Stimulated activated naive CD8-positive, alpha-beta T cell treated with anti-CD3 and anti-CD28 coated beads, Interleukin-15, Interleukin-2, amounts not matched to agents 100 ng/mL and 50 ng/mL, for 24 hours (primary cell): ENCODE data around the gene PDE6B.

Experiments
- H3K27ac Mint-ChIP-seq: one replicate; pipeline ENCODE4 v1.8.0; 2021; ENCODE audit warnings: mild to moderate bottlenecking, mixed read lengths
- H3K27me3 Mint-ChIP-seq: one replicate; pipeline ENCODE4 v1.8.0; 2021; ENCODE audit warnings: mixed read lengths
- H3K36me3 Mint-ChIP-seq: one replicate; pipeline ENCODE4 v1.8.0; 2021; ENCODE audit warnings: low read depth, mixed read lengths
- H3K4me1 Mint-ChIP-seq: one replicate; pipeline ENCODE4 v1.8.0; 2021; ENCODE audit warnings: low read depth, mixed read lengths
- H3K4me3 Mint-ChIP-seq: one replicate; pipeline ENCODE4 v1.8.0; 2021; ENCODE audit warnings: mild to moderate bottlenecking, mixed read lengths
- H3K9me3 Mint-ChIP-seq: one replicate; pipeline ENCODE4 v1.8.0; 2021; ENCODE audit warnings: mixed read lengths

PDE6B gene

DNA sequence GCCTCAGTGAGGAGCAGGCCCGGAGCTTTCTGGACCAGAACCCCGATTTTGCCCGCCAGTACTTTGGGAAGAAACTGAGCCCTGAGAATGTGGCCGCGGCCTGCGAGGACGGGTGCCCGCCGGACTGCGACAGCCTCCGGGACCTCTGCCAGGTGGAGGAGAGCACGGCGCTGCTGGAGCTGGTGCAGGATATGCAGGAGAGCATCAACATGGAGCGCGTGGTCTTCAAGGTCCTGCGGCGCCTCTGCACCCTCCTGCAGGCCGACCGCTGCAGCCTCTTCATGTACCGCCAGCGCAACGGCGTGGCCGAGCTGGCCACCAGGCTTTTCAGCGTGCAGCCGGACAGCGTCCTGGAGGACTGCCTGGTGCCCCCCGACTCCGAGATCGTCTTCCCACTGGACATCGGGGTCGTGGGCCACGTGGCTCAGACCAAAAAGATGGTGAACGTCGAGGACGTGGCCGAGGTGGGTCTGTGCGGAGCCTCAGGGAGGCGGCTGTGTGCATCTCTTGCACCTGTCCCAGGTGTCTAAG lies 323 bp downstream of the PDE6B start:
- Mint-ChIP-seq H3K4me3 (no peak overlapping the region), H3K27me3 (peaks cover under 1% of the 10 kb centered on the region), H3K4me1 (no peaks in the 10 kb centered on the region), H3K9me3 (no peaks in the 10 kb centered on the region), H3K27ac (no peak overlapping the region), H3K36me3 (no peaks in the 10 kb centered on the region)

- H3K27me3 Mint-ChIP-seq = no peaks in the 10 kb centered on the region
- H3K27ac Mint-ChIP-seq = no peak overlapping the region
- H3K4me3 Mint-ChIP-seq = no peak overlapping the region
- H3K36me3 Mint-ChIP-seq = no peaks in the 10 kb centered on the region
- no peaks in the 10 kb centered on the region for H3K4me1 Mint-ChIP-seq
- H3K9me3 Mint-ChIP-seq = peaks cover 7% of the 10 kb centered on the region
These were observed 1.1 kb downstream of the PDE6B start for GRCh38 chr4:626201-627091.

GRCh38 chr4:627347-628125 lies 2.2 kb downstream of the PDE6B start:
- Mint-ChIP-seq H3K36me3 (no peaks in the 10 kb centered on the region), H3K27me3 (no peaks in the 10 kb centered on the region), H3K4me1 (no peaks in the 10 kb centered on the region), H3K27ac (no peak overlapping the region), H3K9me3 (peaks cover 16% of the 10 kb centered on the region), H3K4me3 (no peak overlapping the region)

- H3K27me3 Mint-ChIP-seq = no peaks in the 10 kb centered on the region
- H3K36me3 Mint-ChIP-seq = no peaks in the 10 kb centered on the region
- no peak overlapping the region for H3K4me3 Mint-ChIP-seq
- no peak overlapping the region for H3K27ac Mint-ChIP-seq
- no peaks in the 10 kb centered on the region for H3K4me1 Mint-ChIP-seq
- H3K9me3 Mint-ChIP-seq = peaks cover 17% of the 10 kb centered on the region
These were observed 3.0 kb downstream of the PDE6B start for GRCh38 chr4:628311-628741.

DNA sequence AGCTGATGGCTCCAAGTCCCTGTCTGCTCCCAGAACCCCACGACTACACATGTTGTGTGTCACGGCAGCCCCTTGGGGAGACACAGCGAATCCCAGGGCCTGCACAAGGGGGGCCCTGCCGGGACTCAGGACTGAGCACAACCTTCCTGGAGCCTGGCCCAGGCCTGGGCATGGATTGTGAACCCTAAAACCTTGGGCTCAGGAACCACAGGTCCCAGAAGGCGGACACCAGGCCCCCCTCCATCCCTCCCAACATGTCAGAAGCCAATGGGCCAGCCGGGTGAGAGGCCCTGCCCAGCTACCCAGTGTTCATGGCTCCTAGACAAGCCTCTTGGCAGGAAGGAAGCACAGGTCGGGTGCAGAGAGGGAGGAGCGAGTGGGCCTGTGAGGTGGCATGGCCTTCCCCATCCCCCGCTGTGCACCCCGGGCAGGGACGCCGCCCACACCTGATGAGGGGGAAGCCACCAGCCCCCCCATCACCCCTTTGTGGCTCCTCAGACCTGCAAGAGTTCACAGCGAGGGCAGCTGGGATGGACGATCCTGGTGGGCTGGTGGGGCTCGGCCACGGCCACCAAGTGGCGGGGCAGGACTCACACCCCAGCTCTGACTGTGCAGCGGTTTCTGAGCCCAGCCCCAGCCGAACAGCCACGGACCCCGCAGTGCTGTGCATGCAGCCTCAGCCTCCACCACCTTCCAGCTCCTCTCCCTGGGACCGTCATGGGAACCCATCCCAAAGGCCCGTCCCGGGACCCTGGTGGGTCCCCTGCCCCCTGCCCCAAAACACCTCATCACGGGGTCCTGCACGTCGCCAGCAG lies 3.7 kb downstream of the PDE6B start:
- Mint-ChIP-seq H3K27me3 (no peaks in the 10 kb centered on the region), H3K4me1 (no peaks in the 10 kb centered on the region), H3K27ac (no peak overlapping the region), H3K4me3 (no peak overlapping the region), H3K36me3 (no peaks in the 10 kb centered on the region), H3K9me3 (peaks cover 17% of the 10 kb centered on the region)

GRCh38 chr4:629636-629914 lies 4.2 kb downstream of the PDE6B start:
- Mint-ChIP-seq H3K27me3 (no peaks in the 10 kb centered on the region), H3K27ac (no peak overlapping the region), H3K4me1 (no peaks in the 10 kb centered on the region)

GRCh38 chr4:629915-630641 lies 4.7 kb downstream of the PDE6B start:
- Mint-ChIP-seq H3K27me3 (no peaks in the 10 kb centered on the region), H3K36me3 (no peaks in the 10 kb centered on the region), H3K27ac (no peak overlapping the region), H3K4me1 (no peaks in the 10 kb centered on the region), H3K9me3 (peaks cover 17% of the 10 kb centered on the region), H3K4me3 (no peak overlapping the region)

More at GRCh38 chr4:629636-629914, 4.2 kb downstream of the PDE6B start:
- Mint-ChIP-seq H3K4me3 (no peak overlapping the region), H3K36me3 (no peaks in the 10 kb centered on the region), H3K9me3 (peaks cover 17% of the 10 kb centered on the region)

DNA sequence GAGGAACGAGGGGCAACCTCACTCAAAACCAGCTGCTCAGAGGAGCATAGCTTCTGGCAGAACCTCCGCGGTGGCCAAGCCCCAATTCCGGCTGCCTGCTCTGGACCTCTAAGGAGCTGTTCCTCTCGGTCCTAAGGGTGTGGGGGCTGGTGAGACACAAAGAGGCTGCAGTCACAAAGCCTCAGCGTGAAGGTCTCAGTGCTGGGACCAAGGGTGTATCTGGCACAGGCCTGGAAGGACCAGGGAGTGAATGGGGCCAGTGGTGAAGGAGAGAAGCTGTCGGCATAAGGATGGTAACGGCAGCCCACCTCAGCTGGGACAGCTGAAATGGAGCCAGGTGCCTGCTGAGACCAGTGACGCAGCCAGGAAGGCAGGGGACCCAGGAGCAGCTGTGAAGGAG lies 5.3 kb downstream of the PDE6B start:
- no peak overlapping the region for H3K27ac Mint-ChIP-seq
- no peaks in the 10 kb centered on the region for H3K36me3 Mint-ChIP-seq
- H3K27me3 Mint-ChIP-seq = no peaks in the 10 kb centered on the region
- peaks cover 17% of the 10 kb centered on the region for H3K9me3 Mint-ChIP-seq
- no peak overlapping the region for H3K4me3 Mint-ChIP-seq
- no peaks in the 10 kb centered on the region for H3K4me1 Mint-ChIP-seq

DNA sequence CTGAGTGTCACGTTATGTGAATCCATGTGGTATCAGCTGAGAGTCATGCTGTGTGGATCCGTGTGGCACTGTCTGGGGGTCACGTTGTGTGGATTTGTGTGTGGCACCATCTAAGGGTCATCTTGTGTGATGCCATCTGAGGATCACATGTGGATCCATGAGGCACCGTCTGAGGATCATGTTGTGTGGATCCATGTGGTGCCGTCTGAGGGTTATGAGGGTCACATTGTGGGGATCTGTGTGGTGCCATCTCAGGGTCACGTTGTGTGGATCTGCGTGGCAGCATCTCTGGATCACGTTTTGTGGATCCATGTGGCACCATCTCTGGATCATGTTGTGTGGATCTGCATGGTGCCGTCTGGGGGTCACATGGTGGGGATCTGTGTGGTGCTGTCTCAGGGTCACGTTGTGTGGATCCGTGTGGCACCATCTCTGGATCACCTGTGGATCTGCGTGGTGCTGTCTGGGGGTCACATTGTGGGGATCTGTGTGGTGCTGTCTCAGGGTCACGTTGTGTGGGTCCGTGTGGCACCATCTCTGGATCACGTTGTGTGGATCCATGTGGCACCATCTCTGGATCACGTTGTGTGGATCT lies 6.9 kb downstream of the PDE6B start:
- H3K27me3 Mint-ChIP-seq = no peaks in the 10 kb centered on the region
- H3K36me3 Mint-ChIP-seq = no peaks in the 10 kb centered on the region
- H3K27ac Mint-ChIP-seq = no peak overlapping the region
- H3K9me3 Mint-ChIP-seq = peaks cover 17% of the 10 kb centered on the region
- no peak overlapping the region for H3K4me3 Mint-ChIP-seq
- no peaks in the 10 kb centered on the region for H3K4me1 Mint-ChIP-seq

GRCh38 chr4:632926-633325 lies 7.6 kb downstream of the PDE6B start:
- Mint-ChIP-seq H3K4me1 (no peaks in the 10 kb centered on the region), H3K27ac (no peak overlapping the region), H3K9me3 (peaks cover 17% of the 10 kb centered on the region), H3K4me3 (no peak overlapping the region), H3K27me3 (no peaks in the 10 kb centered on the region), H3K36me3 (no peaks in the 10 kb centered on the region)

DNA sequence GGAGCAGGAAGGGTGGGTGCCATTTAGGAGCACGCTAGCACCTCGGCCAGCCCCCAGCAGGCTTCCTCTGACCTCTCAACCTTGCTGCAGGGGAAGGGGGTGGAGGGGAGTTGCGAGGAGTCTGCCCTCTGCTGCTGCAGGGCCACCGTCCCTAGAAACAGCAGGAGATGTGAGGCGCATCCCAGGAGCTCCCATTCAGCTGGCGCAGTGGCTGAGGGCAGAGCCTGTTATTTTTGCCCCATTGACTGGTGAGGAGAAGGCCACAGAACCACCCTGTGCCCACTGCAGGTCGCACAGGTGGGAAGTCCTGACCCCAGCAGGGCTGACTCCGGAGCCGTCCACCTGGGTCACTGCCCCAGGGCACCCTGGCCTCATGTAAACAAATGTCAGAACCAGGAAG lies 8.0 kb downstream of the PDE6B start:
- Mint-ChIP-seq H3K27me3 (no peaks in the 10 kb centered on the region), H3K36me3 (no peaks in the 10 kb centered on the region), H3K4me1 (no peaks in the 10 kb centered on the region), H3K4me3 (no peak overlapping the region), H3K27ac (no peak overlapping the region), H3K9me3 (peaks cover 17% of the 10 kb centered on the region)

GRCh38 chr4:633976-634598 lies 8.7 kb downstream of the PDE6B start:
- Mint-ChIP-seq H3K36me3 (no peaks in the 10 kb centered on the region), H3K9me3 (peaks cover 17% of the 10 kb centered on the region), H3K4me3 (no peak overlapping the region), H3K4me1 (no peaks in the 10 kb centered on the region), H3K27me3 (no peaks in the 10 kb centered on the region), H3K27ac (no peak overlapping the region)

- Mint-ChIP-seq H3K27me3 (no peaks in the 10 kb centered on the region), H3K27ac (no peak overlapping the region), H3K4me1 (no peaks in the 10 kb centered on the region), H3K36me3 (no peaks in the 10 kb centered on the region), H3K4me3 (no peak overlapping the region), H3K9me3 (peaks cover 17% of the 10 kb centered on the region)
These were observed 9.2 kb downstream of the PDE6B start for GRCh38 chr4:634599-634985.
